ENCODE results near the gene PKDCC. TPM values are rescaled to one million over a fixed set of nuclear protein-coding genes. Genes with fewer than 3 reads are reported as not detected.
"Not testable (repeated sequence)": the region's sequence is repeated elsewhere in the genome, so short reads cannot be mapped to it uniquely, and the experiment has no call there.

Gene PKDCC
- total RNA-seq, 4 donors from 2014 or later = 5.9 to 21.4 (median 12.7) TPM

- Histone ChIP-seq H3K4me1 (peaks cover 5 to 13% of the 10 kb centered on the region in 2 donors), H3K27me3 (no peaks in the 10 kb centered on the region), H3K4me3 (replicated peaks in 1 of 3) (no peak overlapping the region), H3K36me3 (no peaks in the 10 kb centered on the region), H3K27ac (no peak overlapping the region), H3K9me3 (no peaks in the 10 kb centered on the region)
- TF ChIP-seq CTCF (IDR thresholded peaks at IDR 0.05) (no peak), POLR2A (IDR thresholded peaks at IDR 0.05) (no peak)
- no peak for DNase-seq
- 64 to 71% methylated on average over 19 of the region's 19 CpGs for WGBS, 2 donors
- intact Hi-C loops (cut with DNase I) = no loop called here
Observed at GRCh38 chr2:42030200-42030759, 17.5 kb upstream of the PKDCC start.

- Histone ChIP-seq H3K9me3 (no peaks in the 10 kb centered on the region), H3K27me3 (no peaks in the 10 kb centered on the region), H3K27ac (no peak overlapping the region), H3K4me3 (replicated peaks in 1 of 3) (no peak overlapping the region), H3K4me1 (peaks cover 5 to 10% of the 10 kb centered on the region in 2 donors), H3K36me3 (no peaks in the 10 kb centered on the region)
- 89 to 100% methylated on average over 1 of the region's 1 CpG for WGBS, 2 donors
- no peak for TF ChIP-seq CTCF (IDR thresholded peaks at IDR 0.05)
- no peak for TF ChIP-seq POLR2A (IDR thresholded peaks at IDR 0.05)
- intact Hi-C loops (cut with DNase I) = no loop called here
- no peak for DNase-seq
Observed at GRCh38 chr2:42030829-42031228, 17.0 kb upstream of the PKDCC start.

GRCh38 chr2:42031281-42032223 lies 16.3 kb upstream of the PKDCC start:
- no peak for DNase-seq
- H3K9me3 ChIP-seq = no peaks in the 10 kb centered on the region
- no peak for TF ChIP-seq CTCF (IDR thresholded peaks at IDR 0.05)
- no peak for TF ChIP-seq POLR2A (IDR thresholded peaks at IDR 0.05)
- H3K27me3 ChIP-seq = no peaks in the 10 kb centered on the region
- H3K4me3 ChIP-seq (replicated peaks in 1 of 3) = no peak overlapping the region
- H3K36me3 ChIP-seq = no peaks in the 10 kb centered on the region
- H3K27ac ChIP-seq = no peak overlapping the region
- H3K4me1 ChIP-seq = peaks cover 5 to 10% of the 10 kb centered on the region in 2 donors
- intact Hi-C loops (cut with DNase I) = no loop called here
- WGBS, 2 donors = 55 to 61% methylated on average over 4 of the region's 4 CpGs

GRCh38 chr2:42032224-42032620 lies 15.6 kb upstream of the PKDCC start:
- no peaks in the 10 kb centered on the region for H3K36me3 ChIP-seq
- no peak overlapping the region for H3K4me3 ChIP-seq (replicated peaks in 1 of 3)
- DNase-seq = no peak
- H3K4me1 ChIP-seq = peaks cover 5 to 10% of the 10 kb centered on the region in 2 donors
- TF ChIP-seq POLR2A (IDR thresholded peaks at IDR 0.05) = no peak
- TF ChIP-seq CTCF (IDR thresholded peaks at IDR 0.05) = no peak
- H3K27me3 ChIP-seq = no peaks in the 10 kb centered on the region
- intact Hi-C loops (cut with DNase I) = no loop called here
- no peaks in the 10 kb centered on the region for H3K9me3 ChIP-seq
- WGBS, 2 donors = 43 to 45% methylated on average over 6 of the region's 6 CpGs
- no peak overlapping the region for H3K27ac ChIP-seq

- Histone ChIP-seq H3K27me3 (no peaks in the 10 kb centered on the region), H3K4me1 (peaks cover 5 to 10% of the 10 kb centered on the region in 2 donors), H3K27ac (no peak overlapping the region), H3K36me3 (no peaks in the 10 kb centered on the region), H3K9me3 (no peaks in the 10 kb centered on the region), H3K4me3 (replicated peaks in 1 of 3) (no peak overlapping the region)
- TF ChIP-seq CTCF (IDR thresholded peaks at IDR 0.05) (no peak), POLR2A (IDR thresholded peaks at IDR 0.05) (no peak)
- intact Hi-C loops (cut with DNase I) = no loop called here
- peak in 1 of 2 donors; percentile 40 for DNase-seq
- 34 to 38% methylated on average over 11 of the region's 11 CpGs for WGBS, 2 donors
Observed at GRCh38 chr2:42032745-42033144, 15.1 kb upstream of the PKDCC start.

GRCh38 chr2:42034096-42034495 lies 13.7 kb upstream of the PKDCC start:
- 82 to 88% methylated on average over 6 of the region's 6 CpGs for WGBS, 2 donors
- H3K9me3 ChIP-seq; H3K27me3 ChIP-seq; intact Hi-C loops (cut with DNase I); H3K4me3 ChIP-seq (replicated peaks in 1 of 3); H3K36me3 ChIP-seq; H3K27ac ChIP-seq; DNase-seq: not testable (repeated sequence)
- peaks cover 5 to 10% of the 10 kb centered on the region in 2 donors for H3K4me1 ChIP-seq
